Keratinocyte (primary cell): Measurements from ENCODE around the gene METTL9. TPM values are rescaled to one million over a fixed set of nuclear protein-coding genes. Genes with fewer than 3 reads are reported as not detected.

Experiments used
- DNase-seq: peaks from one replicate; pipeline ENCODE4 v3.0.0-alpha.2; 2011; ENCODE audit warnings: low read depth, missing footprints, low spot score
- FAIRE-seq: peaks from 2 replicates; lab custom pipeline; 2011; peaks lifted over from hg19 to GRCh38; lab: Jason Lieb, UNC
- H2AFZ ChIP-seq: 2 replicates; pipeline ENCODE4 v1.6.0; 2012; ENCODE audit warnings: low read length, control low read depth, inconsistent platforms; ENCODE audit not compliant: control insufficient read depth
- H3K27ac ChIP-seq: 2 replicates; pipeline ENCODE4 v1.5.1; 2011; ENCODE audit warnings: low read length; ENCODE audit not compliant: control insufficient read depth, insufficient read depth
- H3K27me3 ChIP-seq: 3 replicates; pipeline ENCODE4 v1.6.0; 2011; ENCODE audit warnings: low read length; ENCODE audit not compliant: control insufficient read depth, insufficient read depth; ENCODE audit errors: extremely low read depth
- H3K36me3 ChIP-seq, 2 experiments: 2 replicates in 1 of 2; 3 replicates in 1 of 2; pipeline ENCODE4 v1.5.1; 2011; ENCODE audit warnings: low read length in 2 of 2, mild to moderate bottlenecking in 1 of 2; ENCODE audit not compliant: control insufficient read depth in 2 of 2, insufficient read depth in 2 of 2; ENCODE audit errors: extremely low read depth in 1 of 2
- H3K4me1 ChIP-seq: 3 replicates; pipeline ENCODE4 v1.5.1; 2011; ENCODE audit warnings: low read length; ENCODE audit not compliant: control insufficient read depth, insufficient read depth; ENCODE audit errors: extremely low read depth
- H3K4me2 ChIP-seq: 3 replicates; pipeline ENCODE4 v1.6.0; 2011; ENCODE audit warnings: low read depth, low read length; ENCODE audit not compliant: control insufficient read depth, insufficient read depth; ENCODE audit errors: extremely low read depth
- H3K4me3 ChIP-seq, 3 experiments: fragments of 200-600 bp in 1 of 3; sonication (generic) in 1 of 3; 2 replicates in 2 of 3; 3 replicates in 1 of 3; pipeline ENCODE4 v1.5.1; 2011 to 2016; ENCODE audit warnings: low read length in 3 of 3, mild to moderate bottlenecking in 3 of 3, control low read depth in 2 of 3, inconsistent platforms in 1 of 3, low read depth in 1 of 3, mixed read lengths in 1 of 3, mixed run types in 1 of 3, moderate library complexity in 1 of 3; ENCODE audit not compliant: control insufficient read depth in 2 of 3, insufficient read depth in 2 of 3; ENCODE audit errors: extremely low read depth in 1 of 3
- H3K79me2 ChIP-seq: 2 replicates; pipeline ENCODE4 v1.6.0; 2012; ENCODE audit warnings: low read length; ENCODE audit not compliant: control insufficient read depth, insufficient read depth
- H3K9ac ChIP-seq: 3 replicates; pipeline ENCODE4 v1.6.0; 2011; ENCODE audit warnings: low read length; ENCODE audit not compliant: control insufficient read depth, insufficient read depth; ENCODE audit errors: extremely low read depth
- H3K9me1 ChIP-seq: 3 replicates; pipeline ENCODE4 v1.6.0; 2011; ENCODE audit warnings: low read length; ENCODE audit not compliant: control insufficient read depth, insufficient read depth; ENCODE audit errors: extremely low read depth
- H3K9me3 ChIP-seq: 2 replicates; pipeline ENCODE4 v1.5.1; 2012; ENCODE audit warnings: low read depth, low read length; ENCODE audit not compliant: control insufficient read depth
- H4K20me1 ChIP-seq: 3 replicates; pipeline ENCODE4 v1.6.0; 2011; ENCODE audit warnings: low read length; ENCODE audit not compliant: control insufficient read depth, insufficient read depth; ENCODE audit errors: extremely low read depth
- EZH2 ChIP-seq: IDR thresholded peaks from one replicate; pipeline ENCODE4 v1.6.1; 2012; ENCODE audit warnings: inconsistent platforms, mild to moderate bottlenecking, low read length, moderate library complexity
- dilution Hi-C: fragments of 300-500 bp; cut with MboI; formaldehyde crosslinking; loops from one replicate; pipeline ENCODE4 v1.7.0; 2020; ENCODE audit warnings: low sequenced_read_pairs; ENCODE audit not compliant: extremely low pct_ligation_motif_present
- polyA plus RNA-seq, 5 experiments: library from polyadenylated mRNA; depleted of rRNA in 3 of 5; stranded (reverse) in 3 of 5; stranded (forward) in 1 of 5; unstranded in 1 of 5; fragments of >200 nt; gene quantifications; 1 replicate in 1 of 5; 2 replicates in 3 of 5; 3 replicates in 1 of 5; pipeline versions ENCODE4 v1.2.1 to v1.2.3, GENCODE V29; 2011 to 2012; ENCODE audit warnings: missing spikeins in 2 of 5, low read depth in 1 of 5, low replicate concordance in 1 of 5
- TF ChIP-seq, protein P1 (sequence below), 3 experiments: IDR thresholded peaks in 1 of 3; conservative IDR thresholded peaks in 1 of 3; optimal IDR thresholded peaks in 1 of 3; 2 replicates in 2 of 3; 3 replicates in 1 of 3; pipeline versions ENCODE3 to v1.5.1; 2011; ENCODE audit warnings: low read length in 3 of 3, mild to moderate bottlenecking in 3 of 3, moderate library complexity in 2 of 3, control low read depth in 1 of 3, inconsistent platforms in 1 of 3; ENCODE audit not compliant: insufficient read depth in 2 of 3; ENCODE audit errors: extremely low read depth in 1 of 3

The METTL9 gene
- polyA plus RNA-seq, 1 donor (not counting 4 experiments of a cell fraction or from before 2014, with no cell fraction given): 108 TPM

DNA sequence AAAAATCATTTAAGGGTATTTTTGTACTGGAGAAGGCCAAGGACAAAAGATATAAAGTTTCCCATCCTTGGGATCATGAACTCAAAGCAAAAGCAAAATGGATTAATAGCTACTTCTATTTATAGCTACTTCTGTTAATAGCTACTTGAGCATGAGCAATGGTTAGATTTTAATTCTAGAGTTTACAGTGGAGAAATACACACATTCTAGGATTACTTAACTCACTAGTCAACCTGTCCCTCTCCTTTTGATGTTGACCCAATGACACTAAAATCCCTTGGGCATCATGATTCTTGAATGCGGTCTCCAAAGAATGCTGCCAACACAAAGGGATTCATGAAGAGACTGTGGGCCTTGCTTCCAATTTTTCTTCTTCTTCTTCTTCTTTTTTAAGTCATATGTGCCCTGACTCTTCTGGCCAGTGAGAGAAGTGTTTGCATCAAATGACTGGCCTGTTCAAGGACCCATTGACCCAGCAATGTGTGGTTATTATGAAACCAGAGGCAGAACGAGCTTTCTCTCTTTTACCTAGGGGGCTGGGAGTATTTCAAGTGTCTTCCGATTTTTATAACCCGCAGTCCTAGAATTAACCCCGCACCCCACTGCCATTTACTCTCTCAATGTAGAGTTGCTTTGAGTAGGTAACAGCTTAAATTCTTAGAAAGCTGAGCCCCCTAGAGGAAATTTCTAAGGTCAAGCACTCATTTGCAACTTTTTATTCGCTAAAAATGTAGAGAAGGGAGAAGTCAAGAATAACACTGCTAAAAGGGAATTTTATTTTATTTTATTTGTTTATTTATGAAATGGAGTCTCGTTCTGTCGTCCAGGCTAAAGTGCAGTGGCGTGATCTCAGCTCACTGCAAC is 99.0 kb downstream of the METTL9 start:
- Histone ChIP-seq H3K9ac (no peak overlapping the region), H3K4me1 (peaks cover 4% of the 10 kb centered on the region), H3K27ac (no peak overlapping the region), H3K36me3 (no peaks in the 10 kb centered on the region), H2AFZ (no peak overlapping the region), H4K20me1 (no peaks in the 10 kb centered on the region), H3K4me2 (no peak overlapping the region), H3K4me3 (no peak overlapping the region), H3K79me2 (no peaks in the 10 kb centered on the region), H3K9me1 (no peaks in the 10 kb centered on the region), H3K27me3 (no peaks in the 10 kb centered on the region), H3K9me3 (no peaks in the 10 kb centered on the region)
- DNase-seq (no peak), FAIRE-seq (no peak)
- TF ChIP-seq, protein P1, sequence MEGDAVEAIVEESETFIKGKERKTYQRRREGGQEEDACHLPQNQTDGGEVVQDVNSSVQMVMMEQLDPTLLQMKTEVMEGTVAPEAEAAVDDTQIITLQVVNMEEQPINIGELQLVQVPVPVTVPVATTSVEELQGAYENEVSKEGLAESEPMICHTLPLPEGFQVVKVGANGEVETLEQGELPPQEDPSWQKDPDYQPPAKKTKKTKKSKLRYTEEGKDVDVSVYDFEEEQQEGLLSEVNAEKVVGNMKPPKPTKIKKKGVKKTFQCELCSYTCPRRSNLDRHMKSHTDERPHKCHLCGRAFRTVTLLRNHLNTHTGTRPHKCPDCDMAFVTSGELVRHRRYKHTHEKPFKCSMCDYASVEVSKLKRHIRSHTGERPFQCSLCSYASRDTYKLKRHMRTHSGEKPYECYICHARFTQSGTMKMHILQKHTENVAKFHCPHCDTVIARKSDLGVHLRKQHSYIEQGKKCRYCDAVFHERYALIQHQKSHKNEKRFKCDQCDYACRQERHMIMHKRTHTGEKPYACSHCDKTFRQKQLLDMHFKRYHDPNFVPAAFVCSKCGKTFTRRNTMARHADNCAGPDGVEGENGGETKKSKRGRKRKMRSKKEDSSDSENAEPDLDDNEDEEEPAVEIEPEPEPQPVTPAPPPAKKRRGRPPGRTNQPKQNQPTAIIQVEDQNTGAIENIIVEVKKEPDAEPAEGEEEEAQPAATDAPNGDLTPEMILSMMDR (optimal IDR thresholded peaks at IDR 0.05 in 1 of 3, IDR thresholded peaks at IDR 0.05 in 1 of 3, conservative IDR thresholded peaks at IDR 0.05 in 1 of 3; ENCODE audit: extremely low read depth in 1 of 3, insufficient read depth in 2 of 3, low read length in 3 of 3): no peak
- TF ChIP-seq EZH2: no peak
- dilution Hi-C loops: no loop called here

DNA sequence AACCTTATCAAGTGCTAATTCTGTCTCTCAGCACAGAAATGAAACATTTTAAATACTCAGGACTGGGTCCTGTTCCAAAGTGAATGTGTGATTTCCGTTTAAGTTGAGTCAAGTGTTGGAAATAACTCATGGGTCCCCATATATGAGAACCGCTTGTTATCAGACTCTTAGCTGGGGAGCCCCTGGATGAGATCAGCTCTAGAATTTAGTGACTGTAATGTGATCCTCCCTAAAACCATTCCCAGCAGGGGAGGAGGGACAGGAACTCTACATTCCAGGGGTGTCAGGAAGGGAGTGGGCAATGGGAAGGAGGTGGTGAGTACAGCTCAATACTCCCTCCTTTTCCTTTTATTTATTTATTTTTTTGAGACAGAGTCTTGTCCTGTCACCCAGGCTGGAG is 101.9 kb downstream of the METTL9 start:
- Histone ChIP-seq H3K79me2 (no peaks in the 10 kb centered on the region), H3K4me1 (peaks cover 9% of the 10 kb centered on the region), H3K36me3 (no peaks in the 10 kb centered on the region), H3K27ac (no peak overlapping the region), H3K9ac (no peak overlapping the region), H3K27me3 (no peaks in the 10 kb centered on the region), H3K9me1 (no peaks in the 10 kb centered on the region), H3K4me2 (no peak overlapping the region), H4K20me1 (no peaks in the 10 kb centered on the region), H3K9me3 (no peaks in the 10 kb centered on the region), H2AFZ (no peak overlapping the region), H3K4me3 (no peak overlapping the region)
- TF ChIP-seq EZH2: no peak
- DNase-seq (no peak), FAIRE-seq (no peak)
- dilution Hi-C loops: no loop called here
